NCI-H128 (cell line): ENCODE data around the gene GRIK3.

Experiments used
- DNase-seq: peaks from one replicate; lab custom pipeline; 2025; ENCODE audit not compliant: unreplicated experiment; lab: John Stamatoyannopoulos, UW

The GRIK3 gene

GRCh38 chr1:36981771-36982622, 52.3 kb downstream of the GRIK3 start:
- no peak for DNase-seq

GRCh38 chr1:36981126-36981525, 53.2 kb downstream of the GRIK3 start:
- DNase-seq = no peak

GRCh38 chr1:36977731-36978406, 56.4 kb downstream of the GRIK3 start:
- DNase-seq = no peak

- DNase-seq = no peak
These were observed 58.7 kb downstream of the GRIK3 start for GRCh38 chr1:36975642-36976041.

- DNase-seq = no peak
These were observed 61.3 kb downstream of the GRIK3 start for GRCh38 chr1:36973056-36973455.

GRCh38 chr1:36971852-36972618, 62.3 kb downstream of the GRIK3 start:
- DNase-seq = no peak

- DNase-seq = peak; percentile 68
These were observed 65.6 kb downstream of the GRIK3 start for GRCh38 chr1:36968730-36969129.

GRCh38 chr1:36966242-36966641, 68.1 kb downstream of the GRIK3 start:
- DNase-seq = no peak

GRCh38 chr1:36965275-36966159, 68.8 kb downstream of the GRIK3 start:
- DNase-seq = no peak

- no peak for DNase-seq
These were observed 69.5 kb downstream of the GRIK3 start for GRCh38 chr1:36964830-36965229.

GRCh38 chr1:36963006-36963405, 71.3 kb downstream of the GRIK3 start:
- no peak for DNase-seq

- no peak for DNase-seq
These were observed 73.2 kb downstream of the GRIK3 start for GRCh38 chr1:36961062-36961615.

GRCh38 chr1:36956570-36956969, 77.7 kb downstream of the GRIK3 start:
- no peak for DNase-seq

GRCh38 chr1:36955016-36955415, 79.3 kb downstream of the GRIK3 start:
- DNase-seq = no peak

GRCh38 chr1:36953061-36953460, 81.3 kb downstream of the GRIK3 start:
- DNase-seq = no peak

- DNase-seq = no peak
These were observed 82.6 kb downstream of the GRIK3 start for GRCh38 chr1:36951761-36952160.

GRCh38 chr1:36951292-36951750, 83.0 kb downstream of the GRIK3 start:
- no peak for DNase-seq

GRCh38 chr1:36950604-36951291, 83.6 kb downstream of the GRIK3 start:
- DNase-seq = no peak

GRCh38 chr1:36948606-36949005, 85.7 kb downstream of the GRIK3 start:
- no peak for DNase-seq

- no peak for DNase-seq
These were observed 86.2 kb downstream of the GRIK3 start for GRCh38 chr1:36948147-36948546.
